ENCODE data around the gene CSNK1G3.

The CSNK1G3 gene

DNA sequence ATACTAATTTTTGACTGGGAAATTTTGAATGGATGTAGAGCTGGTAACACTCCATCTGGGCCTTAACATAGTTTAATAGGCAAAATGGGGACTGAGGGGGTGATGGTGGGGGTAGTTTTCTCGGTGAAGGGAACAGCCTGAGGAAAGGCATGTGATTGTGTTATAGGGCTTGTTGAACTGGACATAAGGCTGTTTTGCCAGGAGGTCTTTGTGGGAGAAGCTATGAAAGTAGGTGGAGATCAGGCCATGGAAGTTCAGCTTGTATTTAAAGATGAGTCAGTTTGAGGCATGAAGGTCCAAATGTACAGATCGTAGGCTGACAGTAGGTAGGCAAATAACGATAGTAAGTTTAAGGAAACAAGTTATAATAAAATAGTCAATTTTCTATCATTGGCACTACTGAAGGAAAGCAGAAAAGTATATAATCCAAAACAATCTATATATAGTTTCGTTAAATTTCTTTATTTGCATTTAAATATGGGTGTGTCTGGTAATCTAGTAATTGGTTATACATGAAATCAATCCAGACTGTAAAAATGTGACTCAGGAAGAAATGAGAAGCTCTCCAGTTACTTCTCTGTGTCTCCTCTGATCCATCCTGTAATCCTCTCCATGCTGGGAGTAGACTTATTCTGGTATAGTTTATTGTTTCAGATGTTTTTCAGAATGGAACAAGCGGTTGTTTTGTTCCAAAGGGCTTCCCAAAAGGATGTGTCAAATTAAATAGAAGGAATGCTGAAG lies 2.8 kb downstream of the CSNK1G3 start:
- DNase-seq (ENCODE audit: low read depth in 2 of 2), result no peak

DNA sequence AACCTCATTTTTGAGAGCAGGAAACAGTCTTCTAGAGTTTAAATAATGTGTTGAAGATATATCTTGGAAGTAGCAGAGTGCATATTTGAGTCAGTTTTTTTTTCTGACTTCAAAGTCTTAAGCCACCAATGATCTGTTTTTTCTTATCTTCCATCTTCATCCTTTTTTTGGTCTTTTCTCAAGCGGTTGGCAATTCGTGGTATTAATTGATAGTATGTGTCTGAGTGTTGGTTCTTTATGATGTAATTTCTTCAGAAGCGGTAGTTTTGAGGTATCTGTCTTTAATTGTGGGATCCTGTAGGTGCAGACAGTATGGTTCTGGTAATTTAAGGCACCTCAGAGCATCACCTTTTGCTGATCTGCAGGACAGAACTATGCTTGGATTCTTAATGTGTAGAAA lies 3.9 kb downstream of the CSNK1G3 start:
- no peak for DNase-seq (ENCODE audit: low read depth in 2 of 2)

DNA sequence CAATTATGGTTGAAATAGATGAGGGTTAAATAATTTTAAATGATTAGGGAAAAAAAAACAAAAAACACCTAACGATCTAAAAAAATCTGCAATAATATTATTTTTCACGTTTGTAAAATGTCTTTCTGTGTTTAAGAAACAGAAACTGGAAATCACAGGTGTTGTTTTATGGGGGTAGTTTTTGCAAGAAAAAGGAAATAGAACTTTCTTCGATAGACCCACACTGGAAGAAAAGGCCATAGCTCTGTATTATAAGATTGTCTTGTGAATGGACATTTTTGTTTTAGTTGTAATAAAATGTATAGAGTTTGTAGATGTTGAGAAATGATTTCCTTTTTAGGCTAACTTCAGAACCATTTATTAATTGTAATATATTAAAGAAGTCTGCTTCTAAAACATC lies 5.5 kb downstream of the CSNK1G3 start:
- no peak for DNase-seq (ENCODE audit: low read depth in 2 of 2)

DNA sequence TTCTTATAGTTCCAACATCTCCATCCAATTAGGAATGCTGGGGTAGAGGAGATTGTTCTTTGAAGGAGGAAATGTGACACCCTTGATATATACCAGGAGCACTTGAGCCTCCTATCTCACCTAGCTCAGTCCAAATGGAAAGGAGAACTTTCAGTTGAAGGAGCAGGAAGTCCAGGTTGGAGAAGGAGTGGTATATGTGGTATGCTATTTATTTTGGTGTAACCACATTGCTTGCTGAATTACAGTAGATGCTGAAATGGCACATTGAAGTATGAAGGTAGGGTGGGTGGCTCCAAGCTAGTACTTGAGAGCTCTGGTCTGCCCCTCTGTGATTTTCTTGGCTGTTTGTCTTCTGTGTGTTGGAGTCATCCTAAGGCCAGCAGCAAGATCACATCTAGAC lies 6.1 kb downstream of the CSNK1G3 start:
- no peak for DNase-seq (ENCODE audit: low read depth in 2 of 2)

DNA sequence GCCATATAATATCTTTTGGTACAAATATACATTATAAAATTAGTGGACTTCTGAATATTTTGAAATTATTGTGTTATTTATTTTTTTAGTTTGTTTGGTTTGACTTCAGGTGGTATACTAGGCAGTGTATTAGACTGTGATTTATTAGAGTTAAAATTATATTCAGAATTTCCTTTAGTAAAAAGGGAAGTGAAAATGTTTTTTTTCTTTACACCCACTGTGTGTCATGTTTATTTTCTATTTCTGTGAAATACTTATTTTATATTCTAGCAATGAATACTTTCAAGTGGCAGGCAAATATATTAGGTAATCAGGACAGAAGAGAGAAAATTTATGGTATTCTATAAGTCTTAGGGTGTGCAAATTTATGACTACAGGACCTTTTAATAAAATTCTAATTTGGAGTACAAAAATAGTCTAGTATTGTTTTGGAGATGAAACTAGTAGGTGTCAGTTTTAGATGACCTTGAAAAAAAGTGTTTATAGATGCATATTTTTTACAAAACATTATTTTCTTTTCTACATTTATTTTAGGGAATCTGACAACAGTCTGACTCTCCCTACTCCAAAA lies 8.8 kb downstream of the CSNK1G3 start:
- no peak for DNase-seq (ENCODE audit: low read depth in 2 of 2)

DNA sequence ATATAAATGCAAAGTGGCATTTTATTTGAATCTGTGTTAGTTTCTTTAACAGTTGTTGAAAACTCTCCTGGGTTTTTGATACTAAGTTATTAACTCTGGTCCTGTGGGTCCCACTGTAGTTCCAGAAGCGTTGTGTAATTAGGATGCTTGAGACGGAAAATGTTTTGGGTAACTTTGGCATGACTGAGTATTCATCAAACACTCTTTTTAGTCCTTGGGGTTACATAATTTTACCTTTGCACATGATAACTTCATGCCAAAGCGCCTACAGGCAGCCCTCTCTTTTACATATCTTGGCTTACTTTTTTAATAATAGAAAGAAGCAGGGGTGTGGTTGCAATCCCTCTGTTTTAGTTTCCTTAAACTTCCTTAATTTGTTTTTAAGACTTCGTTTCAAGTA lies 12.2 kb downstream of the CSNK1G3 start:
- no peak for DNase-seq (ENCODE audit: low read depth in 2 of 2)

DNA sequence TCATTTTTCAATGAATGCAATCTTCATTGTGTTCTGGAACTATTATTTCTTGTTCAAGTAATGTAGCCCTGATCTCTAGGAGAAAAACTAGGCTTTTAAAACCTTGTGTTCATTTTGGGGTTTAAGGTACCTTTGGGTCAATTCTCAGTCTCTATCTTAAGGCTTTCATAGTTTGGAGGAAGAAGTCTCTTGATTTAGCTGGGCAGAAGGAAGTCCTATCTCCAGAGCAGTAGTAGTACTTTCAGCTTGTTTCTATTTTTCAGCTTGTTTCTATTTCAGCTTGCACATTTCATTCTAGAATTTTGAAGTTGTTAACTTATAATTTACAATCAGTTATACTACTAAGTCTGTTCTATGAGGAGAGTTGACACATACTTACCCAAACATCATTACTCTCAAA lies 15.2 kb downstream of the CSNK1G3 start:
- DNase-seq (ENCODE audit: low read depth in 2 of 2), result no peak

DNA sequence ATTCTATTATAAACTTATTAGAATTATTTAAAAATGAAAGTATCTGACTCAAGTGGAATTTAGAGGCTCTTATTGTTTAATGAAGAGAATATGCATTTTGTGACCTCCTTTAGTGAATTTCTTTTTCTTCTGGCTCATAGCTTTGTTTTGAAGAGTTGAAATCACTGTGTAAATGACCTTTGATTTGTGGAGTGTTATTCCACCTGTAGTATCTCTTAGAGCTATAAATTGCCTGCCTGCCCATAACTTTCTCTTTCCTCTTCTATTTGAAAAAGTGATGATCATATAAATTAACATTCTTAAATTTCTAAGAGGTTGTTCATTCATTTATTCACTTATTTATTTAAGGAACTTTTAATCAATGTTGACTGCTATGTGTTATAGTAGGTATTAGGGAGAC lies 16.1 kb downstream of the CSNK1G3 start:
- DNase-seq (ENCODE audit: low read depth in 2 of 2), result no peak

DNA sequence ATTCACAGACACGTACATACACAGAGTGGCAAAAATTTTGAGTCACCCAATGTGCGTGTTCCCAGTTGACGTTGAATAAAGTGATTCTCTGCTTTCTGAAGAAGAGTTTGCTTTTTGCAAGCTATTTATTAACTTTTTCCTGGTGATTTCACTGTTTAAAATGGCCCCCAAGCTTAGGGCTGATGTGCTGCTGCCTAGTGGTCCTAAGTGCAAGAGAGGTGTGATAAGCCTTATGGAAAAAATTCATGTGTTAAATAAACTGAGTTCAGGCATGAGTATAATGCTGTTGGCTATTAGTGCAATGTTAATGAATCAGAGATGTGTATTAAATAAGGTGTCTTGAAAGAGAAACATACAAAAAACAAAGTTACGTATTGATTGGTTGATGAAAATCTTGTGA lies 16.9 kb downstream of the CSNK1G3 start:
- DNase-seq (ENCODE audit: low read depth in 2 of 2), result no peak

DNA sequence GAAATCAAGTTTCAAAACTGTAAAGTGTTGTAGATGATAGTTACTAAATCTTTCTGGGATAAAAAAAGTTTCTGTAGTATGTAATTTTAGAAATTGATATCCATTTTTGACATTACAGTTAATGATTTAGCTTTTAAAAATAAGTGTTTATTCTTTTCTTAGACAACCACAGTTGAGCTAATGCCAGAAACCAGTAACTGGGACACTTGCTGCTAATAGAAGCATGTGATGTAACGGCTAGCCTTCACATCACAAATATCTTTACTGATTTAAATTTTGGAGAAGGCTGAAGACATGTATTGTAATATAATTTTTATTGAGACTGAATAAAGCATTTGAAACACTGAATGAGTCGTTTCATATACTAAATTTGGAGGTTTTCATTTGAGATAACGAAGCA lies 18.8 kb downstream of the CSNK1G3 start:
- no peak for DNase-seq (ENCODE audit: low read depth in 2 of 2)

DNA sequence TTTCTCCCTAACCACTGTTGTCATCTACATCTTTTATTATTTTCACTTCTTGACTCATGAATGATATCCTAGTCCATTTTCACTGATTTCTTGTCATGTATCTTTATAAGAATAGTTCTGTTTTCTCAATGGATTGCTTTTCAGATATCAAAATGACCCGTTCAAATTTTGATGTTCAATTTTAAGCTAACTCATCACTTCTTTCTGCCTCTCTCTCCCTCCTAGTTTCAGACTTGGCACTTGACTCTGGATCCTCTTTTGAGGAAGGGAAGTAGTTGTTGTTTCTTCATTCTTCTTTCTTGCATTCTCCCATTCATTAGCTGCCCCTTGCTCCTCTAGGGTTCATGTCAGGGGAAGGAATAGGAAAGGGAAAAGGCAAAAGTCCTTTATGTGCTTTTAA lies 23.7 kb downstream of the CSNK1G3 start:
- DNase-seq (ENCODE audit: low read depth in 2 of 2), result no peak

DNA sequence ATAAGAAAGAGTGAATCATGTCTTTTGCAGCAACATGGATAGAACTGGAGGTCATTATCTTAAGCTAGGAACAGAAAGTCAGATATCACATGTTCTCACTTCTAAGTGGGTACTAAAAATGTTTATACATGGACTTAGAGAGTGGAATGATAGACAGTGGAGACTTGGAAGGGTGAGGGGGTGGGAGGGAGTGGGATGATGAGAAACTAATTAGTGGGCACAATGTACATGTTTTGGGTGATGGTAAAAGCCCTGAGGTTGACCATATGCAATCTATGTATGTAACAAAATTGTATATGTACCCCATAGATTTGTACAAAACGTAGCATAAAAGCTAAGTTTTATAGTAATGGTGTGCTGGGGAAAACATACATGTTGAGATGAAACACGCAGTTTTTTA lies 25.3 kb downstream of the CSNK1G3 start:
- no peak for DNase-seq (ENCODE audit: low read depth in 2 of 2)

DNA sequence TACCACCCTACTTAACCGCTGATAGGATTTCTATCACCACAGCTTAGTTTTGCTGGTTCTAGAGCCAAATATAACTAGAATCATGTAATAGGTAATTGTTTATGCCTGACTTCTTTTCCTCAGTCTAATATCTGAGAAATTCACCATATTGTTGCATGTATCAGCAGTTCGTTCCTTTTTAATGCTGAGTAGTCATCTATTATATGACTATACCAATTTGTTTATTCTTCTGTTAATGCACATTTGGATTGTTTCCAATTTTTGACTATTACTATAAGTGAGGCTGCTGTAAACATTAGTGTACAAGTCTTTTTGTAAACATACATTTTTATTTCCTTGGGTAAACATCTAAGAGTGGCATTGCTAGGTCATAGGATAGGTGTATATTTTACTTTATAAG lies 25.9 kb downstream of the CSNK1G3 start:
- DNase-seq (ENCODE audit: low read depth in 2 of 2), result no peak

DNA sequence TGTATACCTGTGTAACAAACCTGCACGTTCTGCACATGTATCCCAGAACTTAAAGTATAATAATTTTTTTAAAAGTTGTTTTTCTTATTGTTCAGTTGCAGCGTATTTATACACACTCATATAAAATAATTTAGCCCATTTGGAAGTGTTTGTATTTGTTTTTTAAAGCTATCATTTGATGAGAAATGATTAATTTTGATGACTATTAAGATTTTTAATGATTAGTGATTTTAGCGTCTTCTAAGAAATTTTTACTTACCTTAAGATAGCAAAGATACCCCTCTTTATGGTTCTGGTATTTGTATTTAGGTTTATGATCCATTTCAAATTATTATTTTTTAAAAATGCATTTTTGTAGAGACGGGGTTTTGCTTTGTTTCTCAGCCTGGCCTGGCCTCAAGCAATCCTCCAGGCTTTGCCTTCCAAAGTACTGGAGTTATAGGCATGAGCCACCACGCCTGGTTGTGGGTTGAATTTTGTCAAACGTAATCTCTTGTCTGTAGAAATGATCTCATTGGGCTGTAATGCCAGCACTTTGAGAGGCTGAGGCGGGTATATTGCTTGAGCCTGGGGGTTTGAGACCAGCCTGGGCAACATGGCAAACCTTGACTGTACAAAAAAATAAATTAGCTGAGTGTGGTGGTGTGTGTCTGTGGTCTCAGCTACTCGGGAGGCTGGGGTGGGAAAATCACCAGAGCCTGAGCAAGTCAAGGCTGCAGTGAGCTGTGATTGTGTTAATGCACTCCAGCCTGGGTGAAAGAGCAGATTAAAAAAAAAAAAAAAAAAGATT lies 26.9 kb downstream of the CSNK1G3 start:
- no peak for DNase-seq (ENCODE audit: low read depth in 2 of 2)

DNA sequence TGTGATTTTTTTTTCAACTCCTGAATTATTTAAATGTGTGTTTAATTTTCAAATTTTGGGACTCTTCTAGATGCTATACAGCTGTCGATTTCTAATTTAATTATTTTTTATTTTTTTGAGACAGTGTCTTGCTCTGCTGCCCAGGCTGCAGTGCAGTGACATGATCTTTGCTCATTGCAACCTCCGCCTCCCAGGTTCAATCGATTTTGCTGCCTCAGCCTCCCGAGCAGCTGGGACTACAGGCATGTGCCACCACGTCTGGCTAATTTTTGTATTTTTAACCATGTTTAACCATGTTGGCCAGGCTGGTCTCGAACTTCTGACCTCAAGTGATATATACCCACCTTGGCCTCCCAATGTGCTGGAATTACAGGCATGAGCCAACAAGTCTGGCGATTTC lies 28.6 kb downstream of the CSNK1G3 start:
- no peak for DNase-seq (ENCODE audit: low read depth in 2 of 2)

DNA sequence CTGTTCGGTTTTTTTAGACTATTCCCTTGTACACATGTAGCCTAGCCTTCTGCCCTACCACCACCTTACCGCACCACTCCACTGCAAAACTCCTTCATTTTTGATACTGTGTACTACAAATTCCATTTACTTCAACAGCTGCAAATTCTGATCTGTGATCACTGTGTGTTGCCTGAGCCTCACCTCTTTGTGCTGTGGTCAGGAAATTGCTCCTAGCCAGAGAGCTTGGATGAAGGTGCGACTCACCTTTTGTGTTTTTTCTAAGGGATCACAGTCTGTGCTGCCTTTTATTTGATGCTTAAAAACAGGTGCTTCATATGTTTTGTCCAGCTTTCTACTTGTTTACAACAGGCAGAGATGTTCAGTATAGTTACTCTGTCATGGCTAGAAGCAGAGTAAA lies 31.5 kb downstream of the CSNK1G3 start:
- no peak for DNase-seq (ENCODE audit: low read depth in 2 of 2)

DNA sequence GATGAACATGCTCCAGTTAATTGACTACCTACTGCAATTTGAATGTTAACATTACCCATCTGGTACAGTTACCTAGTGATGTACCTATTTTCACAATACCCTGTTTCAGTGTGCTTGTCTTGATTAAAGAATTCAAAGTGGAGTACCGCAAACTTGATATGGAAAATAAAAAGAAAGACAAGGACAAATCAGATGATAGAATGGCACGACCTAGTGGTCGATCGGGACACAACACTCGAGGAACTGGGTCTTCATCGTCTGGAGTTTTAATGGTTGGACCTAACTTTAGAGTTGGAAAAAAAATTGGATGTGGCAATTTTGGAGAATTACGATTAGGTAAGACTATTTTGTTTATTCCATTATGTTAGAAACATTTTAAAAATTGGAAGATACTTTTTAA lies 33.5 kb downstream of the CSNK1G3 start:
- no peak for DNase-seq (ENCODE audit: low read depth in 2 of 2)

DNA sequence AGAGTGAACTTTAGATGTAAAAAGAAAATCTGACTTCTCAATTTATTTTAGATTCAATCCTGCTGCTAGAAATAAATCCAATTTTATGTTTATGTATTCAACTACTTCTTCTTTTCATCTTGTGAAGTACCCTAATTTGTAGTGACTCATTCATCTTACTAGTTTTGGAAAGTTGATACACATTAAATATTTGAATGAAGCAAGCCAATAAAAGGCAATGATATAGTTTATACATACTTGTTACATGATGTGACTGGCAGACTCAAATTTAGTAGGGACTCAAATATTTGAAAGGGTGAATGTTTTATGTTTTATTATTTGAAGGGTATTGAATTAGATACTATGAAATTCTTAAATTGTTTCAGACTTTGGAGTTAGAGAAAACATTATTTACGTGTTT lies 34.7 kb downstream of the CSNK1G3 start:
- DNase-seq (ENCODE audit: low read depth in 2 of 2), result no peak

DNA sequence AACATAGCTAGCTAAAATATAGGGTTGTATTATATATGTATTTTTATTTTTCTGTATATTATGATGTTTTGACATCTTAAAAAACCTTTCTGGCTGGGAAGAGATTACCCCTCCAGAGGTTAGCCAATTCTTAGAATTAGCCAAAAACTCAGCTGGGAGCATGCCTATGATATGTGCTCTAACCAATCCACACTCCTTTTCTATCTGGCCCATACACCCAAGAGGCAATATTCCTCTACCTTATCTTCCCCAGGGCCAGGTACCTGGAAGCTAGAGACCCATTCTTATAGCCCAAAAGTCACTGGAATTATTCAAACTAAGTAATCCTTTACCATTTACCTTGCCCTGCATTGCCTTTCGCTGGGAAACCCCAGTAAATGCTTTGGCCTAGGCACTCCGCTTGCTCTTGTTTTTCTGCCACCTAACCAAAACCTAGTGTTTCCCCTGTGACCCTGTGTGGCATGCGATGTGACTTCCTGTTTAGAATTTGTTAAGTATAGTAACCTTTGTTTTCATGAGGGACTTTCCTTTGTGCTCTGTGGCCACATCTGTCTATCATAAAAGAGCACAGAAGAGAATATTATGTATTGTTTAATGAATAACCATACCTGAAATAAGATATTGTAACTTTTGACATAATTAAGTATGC lies 37.4 kb downstream of the CSNK1G3 start:
- DNase-seq (ENCODE audit: low read depth in 2 of 2), result peak in 1 of 2 donors; percentile 26

DNA sequence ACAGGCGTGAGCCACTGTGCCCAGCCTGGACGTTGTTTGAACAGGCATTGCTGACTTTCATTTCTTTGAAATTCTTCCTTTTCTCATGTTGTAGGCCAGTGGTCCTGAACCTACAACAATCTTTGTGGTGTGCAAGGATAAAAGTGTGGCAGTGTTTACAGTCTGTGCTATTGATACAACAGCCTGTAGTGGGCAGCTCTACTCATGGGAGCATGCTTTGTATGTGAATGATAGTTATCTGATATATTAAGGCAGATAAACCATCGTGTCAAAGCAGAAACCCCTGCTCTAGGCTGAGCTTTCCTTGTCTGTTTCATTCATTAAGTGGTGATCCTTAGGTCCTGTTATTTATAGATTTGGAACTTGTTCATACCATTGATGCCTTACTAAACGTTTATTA lies 42.6 kb downstream of the CSNK1G3 start:
- DNase-seq (ENCODE audit: low read depth in 2 of 2), result no peak

DNA sequence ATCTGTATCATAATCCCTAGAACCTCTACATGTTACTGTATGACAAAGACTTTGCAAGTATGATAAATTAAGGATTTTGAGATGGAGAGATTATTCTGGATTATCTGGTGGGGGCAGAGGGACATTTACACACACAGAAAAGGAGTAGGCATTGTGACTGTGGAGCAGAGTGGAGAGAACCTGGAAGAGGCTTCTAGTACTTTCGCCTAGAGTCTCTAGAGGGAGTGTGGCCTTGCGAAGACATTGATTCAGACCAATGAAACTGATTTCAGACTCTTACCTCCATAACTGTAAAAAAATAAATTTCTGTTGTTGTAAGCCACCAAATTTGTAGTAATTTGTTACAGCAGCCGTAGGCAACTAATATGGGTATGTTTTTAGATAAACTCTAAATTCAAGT lies 45.9 kb downstream of the CSNK1G3 start:
- DNase-seq (ENCODE audit: low read depth in 2 of 2), result no peak

DNA sequence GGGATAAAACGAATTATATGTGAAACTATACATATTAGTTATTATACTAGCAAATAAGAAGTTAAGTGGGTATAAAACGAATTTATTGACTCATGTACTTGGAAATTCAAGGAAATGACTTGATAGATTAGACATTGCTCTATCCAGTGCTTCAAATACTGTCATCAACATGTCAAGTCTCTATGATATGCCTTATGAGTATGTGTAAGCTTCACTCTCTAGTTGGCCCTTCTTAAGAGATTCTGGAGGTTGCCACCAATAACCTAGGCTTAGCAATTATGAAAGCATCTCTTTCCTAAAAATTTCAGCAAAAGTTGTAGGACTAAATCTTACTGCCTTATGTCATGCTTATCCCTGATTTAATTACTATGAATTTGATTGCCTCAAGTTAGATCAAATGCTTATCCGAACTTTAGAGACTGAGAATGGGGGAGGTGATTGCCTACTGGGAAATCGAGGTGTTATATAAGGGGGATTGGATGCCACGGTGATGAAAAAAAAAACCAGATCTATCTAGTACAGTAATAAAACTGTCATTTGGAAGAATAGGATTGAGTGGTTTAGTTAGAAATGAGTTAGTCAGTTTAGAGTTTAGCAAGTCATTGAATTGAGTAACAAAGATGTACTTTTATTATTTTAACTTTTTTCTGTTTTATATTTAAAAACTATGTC lies 46.9 kb downstream of the CSNK1G3 start:
- no peak for DNase-seq (ENCODE audit: low read depth in 2 of 2)

Measured in stimulated activated CD4-positive, alpha-beta T cell treated with anti-CD3 and anti-CD28 coated beads, Interleukin-1b, Interleukin-23, amount 100 ng/mL, for 1 hour (primary cell).